ENCODE data around the gene LINS1. TPM values are rescaled to one million over a fixed set of nuclear protein-coding genes. Genes with fewer than 3 reads are reported as not detected.

LINS1 gene
- total and polyA plus RNA-seq, 10 of the 15 experiments (the other 5 are each of a cell fraction or from before 2014, with no cell fraction given) = 13.5 to 33.1 (median 20.3) TPM

- no peak for TF ChIP-seq SREBF2 (IDR thresholded peaks at IDR 0.05; ENCODE audit: low read length)
- no peak for TF ChIP-seq MYB (IDR thresholded peaks at IDR 0.05; ENCODE audit: borderline replicate concordance, low read depth, low read length)
- no peak for TF ChIP-seq IRF3 (IDR thresholded peaks at IDR 0.05)
- no peak for TF ChIP-seq SPI1 (IDR thresholded peaks at IDR 0.05; ENCODE audit: borderline replicate concordance, insufficient read depth, low read depth, low read length)
- TF ChIP-seq RAD21 (IDR thresholded peaks at IDR 0.05; ENCODE audit: insufficient read depth, low read depth, low read length) = no peak
- no peak for TF ChIP-seq CBX3 (IDR thresholded peaks at IDR 0.05; ENCODE audit: borderline replicate concordance, low read depth)
- no peak for TF ChIP-seq RB1 (IDR thresholded peaks at IDR 0.05; ENCODE audit: borderline replicate concordance)
Observed at GRCh38 chr15:100533886-100534285, 68.1 kb downstream of the LINS1 start (continued).

- CTCF ChIA-PET = no interaction called here
- H3K27ac ChIP-seq (ENCODE audit: control insufficient read depth, insufficient read depth) = no peak overlapping the region
- RAD21 ChIA-PET (ENCODE audit: unreplicated experiment) = no interaction called here
- H3K4me3 ChIP-seq = no peak overlapping the region
- FAIRE-seq (no peak), DNase-seq (ENCODE audit: low read depth, low spot score) (no peak), ATAC-seq (no peak)
- 63% methylated on average over 11 of the region's 11 CpGs for WGBS (ENCODE audit: insufficient coverage, insufficient replicate concordance, low lambda C conversion rate, missing lambda C conversion rate)
- no peak overlapping the region for H3K4me2 ChIP-seq (ENCODE audit: control insufficient read depth, insufficient read depth)
- no peak for TF ChIP-seq RB1 (IDR thresholded peaks at IDR 0.05; ENCODE audit: borderline replicate concordance)
- TF ChIP-seq CUX1 (IDR thresholded peaks at IDR 0.05; ENCODE audit: insufficient replicate concordance, low read depth, low read length) = no peak
- TF ChIP-seq SIX5 (IDR thresholded peaks at IDR 0.05; ENCODE audit: low read depth, low read length, severe bottlenecking) = no peak
- no peak for TF ChIP-seq ASH2L (IDR thresholded peaks at IDR 0.05; ENCODE audit: borderline replicate concordance, low read depth)
- no peak for TF ChIP-seq MXI1 (IDR thresholded peaks at IDR 0.05; ENCODE audit: low read depth, low read length)
- TF ChIP-seq ZNF207 (IDR thresholded peaks at IDR 0.05; ENCODE audit: borderline replicate concordance) = no peak
- no peak for TF ChIP-seq MYB (IDR thresholded peaks at IDR 0.05; ENCODE audit: borderline replicate concordance, low read depth, low read length)
- no peak for TF ChIP-seq RFX5 (IDR thresholded peaks at IDR 0.05; ENCODE audit: low read depth, low read length)
- no peak for TF ChIP-seq RBBP5 (conservative IDR thresholded peaks at IDR 0.05)
- no peak for TF ChIP-seq GATAD2B (conservative IDR thresholded peaks at IDR 0.05; ENCODE audit: low read depth)
- no peak for TF ChIP-seq SMC3 (IDR thresholded peaks at IDR 0.05; ENCODE audit: borderline replicate concordance, low read length)
- TF ChIP-seq KLF5 (IDR thresholded peaks at IDR 0.05; ENCODE audit: partially characterized antibody) = no peak
- no peak for TF ChIP-seq POLR2AphosphoS5 (IDR thresholded peaks at IDR 0.05; ENCODE audit: low read length)
- no peak for TF ChIP-seq RAD51 (IDR thresholded peaks at IDR 0.05)
- no peaks in the 10 kb centered on the region; a peak in 1 of 4 replicates for H3K27me3 ChIP-seq (replicated peaks in 1 of 2; ENCODE audit: control insufficient read depth in 2 of 2, insufficient read depth in 2 of 2, low read length in 1 of 2)
- no peaks in the 10 kb centered on the region for H3K36me3 ChIP-seq (ENCODE audit: control insufficient read depth in 2 of 2, insufficient read depth in 2 of 2, low read length in 1 of 2)
- SMC1A ChIA-PET (ENCODE audit: uncharacterized antibody, unreplicated experiment) = no interaction called here
- H2AFZ ChIP-seq (ENCODE audit: control insufficient read depth, low read depth, low read length) = no peak overlapping the region
- no peaks in the 10 kb centered on the region for H4K20me1 ChIP-seq (ENCODE audit: control insufficient read depth, insufficient read depth)
- POLR2A ChIA-PET = no interaction called here
- H3K79me2 ChIP-seq (ENCODE audit: control insufficient read depth, insufficient read depth, low read length) = no peaks in the 10 kb centered on the region
- no peak overlapping the region for H3K9ac ChIP-seq (ENCODE audit: control insufficient read depth, insufficient read depth, low read length)
- in situ Hi-C loops (cut with MboI) (no loop called here), intact Hi-C loops (cut with micrococcal nuclease; ENCODE audit: unreplicated experiment) (no loop called here)
- no peaks in the 10 kb centered on the region for H3K4me1 ChIP-seq (ENCODE audit: control insufficient read depth, insufficient read depth, low read length)
- BruUV-seq (replicated peaks) = no TSS peak
- H3K9me3 ChIP-seq (replicated peaks; ENCODE audit: control insufficient read depth, insufficient read depth, low read length) = no peaks in the 10 kb centered on the region
Observed at GRCh38 chr15:100531823-100532327, 70.1 kb downstream of the LINS1 start.
